A375 (cell line): ENCODE results near the gene NEDD4L. TPM values are rescaled to one million over a fixed set of nuclear protein-coding genes. Genes with fewer than 3 reads are reported as not detected.

Experiments
- small RNA-seq: library from RNA; depleted of rRNA; stranded (forward); fragments of <200 nt; gene quantifications from one replicate; pipeline ENCODE3, GENCODE V24; 2014
- total RNA-seq: library from RNA; depleted of rRNA; stranded (reverse); fragments of >200 nt; shearing (Covaris generic); gene quantifications from 2 replicates; pipeline ENCODE4 v1.2.3, GENCODE V29; 2014; rRNA removed

NEDD4L gene
- 108 and 109 TPM in 2 replicates for total RNA-seq

DNA sequence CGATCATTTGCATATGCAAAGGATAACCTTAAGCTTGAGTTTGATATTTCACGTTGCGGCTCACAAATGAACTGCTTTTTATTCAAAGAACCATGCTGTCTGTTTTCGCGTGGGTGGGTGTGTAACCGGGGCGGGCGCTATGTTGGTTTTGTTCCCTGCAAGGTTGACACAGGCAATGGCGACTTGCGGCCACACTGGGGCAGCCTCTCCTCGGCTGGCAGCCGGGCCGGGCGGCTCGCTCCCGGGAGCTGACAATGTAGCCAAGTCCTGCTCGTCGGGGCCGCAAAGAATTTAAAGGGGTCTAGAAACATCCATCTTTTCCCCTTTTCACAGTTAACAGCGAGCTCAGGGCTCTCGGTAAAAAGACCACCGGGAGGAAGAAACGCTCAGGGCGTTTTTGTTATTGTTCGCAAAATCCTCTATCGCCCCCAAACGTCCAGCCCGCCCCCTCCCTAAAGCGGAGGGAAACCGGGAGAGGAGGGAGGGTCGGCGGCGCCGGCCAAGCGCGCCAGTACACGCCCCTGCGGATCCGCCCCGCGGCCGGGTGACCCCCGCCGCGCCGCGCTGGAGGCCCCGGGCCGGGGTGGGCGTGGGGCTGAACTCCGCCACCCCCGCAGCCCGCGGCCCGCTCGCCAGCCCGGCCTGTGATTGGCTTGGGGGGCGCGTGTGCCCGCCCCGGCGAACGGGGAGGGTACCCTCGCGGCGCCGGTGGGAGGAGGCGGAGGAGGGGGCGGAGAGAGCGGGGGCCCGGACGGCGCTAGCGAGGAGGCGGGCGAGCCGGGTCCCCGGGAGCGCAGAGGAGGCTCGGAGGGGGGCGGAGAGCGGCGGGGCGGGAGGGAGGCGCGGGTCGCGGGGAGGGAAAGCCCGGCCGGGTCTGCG lies at the start of gene NEDD4L:
Gene NEDD4L, plus strand, starts transcription at position 736 of the 879 bp plus-strand sequence. CDS start 435 bp downstream, outside the sequence.

Small RNAs within 50 kb of the gene (small RNA-seq; reads per million reads assigned to genes)
- not detected for gene HMGN1P30
- not detected for gene MIR3591

Other genes starting within 250 kb of the NEDD4L start
- gene ATP8B1, start 240.9 kb upstream of the NEDD4L start, total RNA-seq, result not detected in 2 replicates